Fibroblast of skin of scalp (primary cell): Measurements from ENCODE around the gene OR7A17. TPM values are rescaled to one million over a fixed set of nuclear protein-coding genes. Genes with fewer than 3 reads are reported as not detected.

Source experiments
- DNase-seq: peaks from one replicate; pipeline ENCODE4 v3.0.0-alpha.2; 2013
- polyA plus RNA-seq, 2 experiments: library from polyadenylated mRNA; unstranded; fragments of 120-200 nt; gene quantifications; one replicate each; pipeline ENCODE4 v1.2.1, GENCODE V29; 2013; ENCODE audit not compliant: insufficient read length in 2 of 2

OR7A17 gene
- polyA plus RNA-seq (2013, experiment 1 of 2; ENCODE audit: insufficient read length) = not detected
- not detected for polyA plus RNA-seq (2013, experiment 2 of 2; ENCODE audit: insufficient read length)

GRCh38 chr19:14886032-14886431, at the start of gene OR7A17:
Gene OR7A17, minus strand, starts transcription at chr19:14886132. Its CDS starts 4,777 bp downstream, at chr19:14881355.
- no peak for DNase-seq

DNA sequence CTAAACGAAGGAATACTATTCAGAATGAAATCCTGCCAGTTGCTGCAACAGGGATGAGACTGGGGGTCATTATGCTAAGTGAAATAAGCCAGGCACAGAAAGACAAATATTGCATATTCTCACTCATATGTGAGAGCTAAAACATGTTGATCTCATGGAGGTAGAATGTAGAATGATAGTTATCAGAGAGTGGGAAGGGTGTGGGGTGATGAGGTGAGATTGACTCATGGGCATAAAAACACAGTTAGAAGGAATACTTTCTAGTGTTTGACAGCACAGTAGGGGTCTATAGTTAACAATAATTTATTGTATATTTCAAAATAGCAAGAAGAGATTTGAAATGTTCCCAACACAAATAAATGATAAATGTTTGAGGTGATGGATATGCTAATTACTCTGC, 47.6 kb upstream of the OR7A17 start:
- DNase-seq = no peak

- DNase-seq = no peak
Observed at GRCh38 chr19:14916848-14917247, 30.9 kb upstream of the OR7A17 start.

GRCh38 chr19:14915116-14915515, 29.2 kb upstream of the OR7A17 start:
- no peak for DNase-seq

DNA sequence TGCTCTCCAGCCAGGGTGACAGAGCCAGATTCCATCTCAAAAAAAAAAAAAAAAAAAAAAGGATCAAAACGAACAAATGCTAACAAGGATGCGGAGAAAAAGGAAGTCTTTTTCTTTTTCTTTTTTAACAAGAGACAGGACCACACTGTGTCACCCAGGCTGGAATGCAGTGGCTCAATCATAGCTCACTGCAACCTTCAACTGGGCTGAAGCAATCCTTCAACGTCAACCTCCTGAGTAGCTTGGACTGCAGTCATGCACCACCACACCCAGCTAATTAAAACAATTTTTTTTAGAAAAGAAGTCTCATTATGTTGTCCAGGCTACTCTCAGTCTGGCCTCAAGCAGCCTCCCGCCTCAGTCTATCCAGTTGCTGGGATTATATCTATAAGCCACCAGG, 20.8 kb upstream of the OR7A17 start:
- DNase-seq = no peak

DNA sequence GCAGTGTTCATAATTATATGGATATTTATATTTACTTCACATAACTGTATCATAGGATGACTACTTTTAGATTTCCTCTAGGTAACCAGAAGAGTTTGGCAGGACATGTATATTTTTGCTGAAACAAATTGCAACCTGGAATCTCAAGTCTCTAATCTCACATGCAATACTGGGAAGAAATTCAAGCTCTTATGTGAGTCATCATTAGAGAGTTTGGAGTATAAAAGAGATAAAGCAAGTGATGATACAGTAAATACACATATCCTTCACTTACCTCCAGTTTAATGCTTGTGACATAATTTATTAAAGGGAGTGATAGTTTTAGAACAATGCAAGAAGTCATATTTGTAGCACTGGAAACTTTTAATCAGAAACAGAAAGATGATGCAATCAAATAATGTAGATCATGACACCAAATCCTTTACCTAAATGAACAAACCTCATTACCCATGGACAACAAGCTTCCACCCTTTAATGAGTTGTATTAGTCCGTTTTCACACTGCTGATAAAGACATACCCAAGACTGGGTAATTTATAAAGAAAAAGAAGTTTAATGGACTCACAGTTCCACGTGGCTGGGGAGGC, 15.8 kb upstream of the OR7A17 start:
- DNase-seq = no peak

- no peak for DNase-seq
Observed at GRCh38 chr19:14890643-14891379, 4.9 kb upstream of the OR7A17 start.

DNA sequence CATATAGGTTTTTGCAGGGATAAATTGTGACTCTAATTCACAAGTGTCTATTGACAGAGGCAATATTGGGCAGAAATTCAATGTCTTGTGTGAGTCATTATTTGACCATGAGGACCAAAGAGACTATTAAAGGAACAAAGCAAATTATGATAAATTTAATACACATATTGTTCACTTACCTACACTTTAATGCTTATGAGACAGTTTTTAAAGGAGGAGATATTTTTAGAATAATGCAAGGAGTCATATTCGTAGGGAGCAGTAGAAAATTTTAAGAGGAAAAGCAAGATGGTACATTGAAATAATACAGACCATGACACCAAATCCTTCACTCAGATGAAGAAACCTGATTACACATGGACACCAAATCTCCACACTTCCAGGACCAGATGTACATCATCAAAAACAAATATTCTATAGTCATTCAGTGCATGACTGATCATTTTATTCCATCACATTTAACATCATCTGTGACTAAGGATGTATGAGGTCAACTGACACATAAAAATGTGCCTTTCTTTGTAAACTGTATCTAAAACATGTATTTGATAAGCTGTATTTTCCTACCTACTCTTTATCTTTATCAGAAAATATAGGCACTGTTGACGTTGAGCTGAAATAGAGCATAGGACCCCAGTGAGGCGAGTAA, 4.2 kb upstream of the OR7A17 start:
- DNase-seq = no peak

- peak; percentile 5 for DNase-seq
Observed at GRCh38 chr19:14871619-14872230, 14.2 kb downstream of the OR7A17 start.

GRCh38 chr19:14868497-14868896, 17.4 kb downstream of the OR7A17 start:
- no peak for DNase-seq

DNA sequence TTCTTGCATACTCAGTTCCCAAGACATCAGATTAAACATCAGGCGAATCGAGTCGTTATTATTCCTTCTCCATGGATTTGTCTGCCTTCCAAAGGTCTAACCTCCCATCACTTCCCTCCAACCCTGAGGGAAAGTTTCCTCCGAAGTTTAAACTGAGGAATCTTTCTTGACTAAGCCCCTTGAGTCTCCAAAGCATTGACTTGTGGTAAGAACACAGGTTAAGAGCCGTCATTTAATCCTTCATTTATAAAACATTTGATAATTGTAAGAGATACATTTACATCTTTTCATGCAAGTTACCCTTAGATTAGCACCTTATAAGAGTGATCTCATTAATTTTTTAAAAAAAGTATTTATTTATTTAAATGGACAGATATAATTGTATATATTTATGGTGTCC, 37.1 kb downstream of the OR7A17 start, which contains the start of gene OR7A10:
OR7A10 (minus strand) TSS at position 101 of the 400 bp plus-strand sequence. CDS start 7,045 bp downstream, outside the sequence.
- DNase-seq = no peak

- no peak for DNase-seq
Observed at GRCh38 chr19:14843578-14843977, 42.4 kb downstream of the OR7A17 start.

DNA sequence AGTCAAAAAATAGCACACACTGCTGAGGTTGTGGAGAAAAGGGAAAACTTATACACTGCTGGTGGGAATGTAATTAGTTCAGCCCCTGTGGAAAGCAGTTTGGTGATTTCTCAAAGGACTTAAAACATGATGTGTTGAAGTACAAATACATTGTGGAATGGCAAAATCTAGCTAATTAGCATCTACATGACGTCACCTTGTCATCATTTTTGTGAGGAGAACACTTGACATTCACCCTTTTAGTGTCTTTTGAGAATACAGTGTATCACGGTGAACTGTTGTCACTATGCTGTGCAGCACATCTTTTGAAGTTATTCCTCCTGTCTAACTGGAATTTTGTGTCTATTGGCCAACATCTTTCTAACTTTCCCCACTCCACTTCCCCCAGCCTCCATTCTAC, 42.8 kb downstream of the OR7A17 start:
- DNase-seq = no peak

GRCh38 chr19:14840206-14840605, 45.7 kb downstream of the OR7A17 start:
- DNase-seq = no peak

DNA sequence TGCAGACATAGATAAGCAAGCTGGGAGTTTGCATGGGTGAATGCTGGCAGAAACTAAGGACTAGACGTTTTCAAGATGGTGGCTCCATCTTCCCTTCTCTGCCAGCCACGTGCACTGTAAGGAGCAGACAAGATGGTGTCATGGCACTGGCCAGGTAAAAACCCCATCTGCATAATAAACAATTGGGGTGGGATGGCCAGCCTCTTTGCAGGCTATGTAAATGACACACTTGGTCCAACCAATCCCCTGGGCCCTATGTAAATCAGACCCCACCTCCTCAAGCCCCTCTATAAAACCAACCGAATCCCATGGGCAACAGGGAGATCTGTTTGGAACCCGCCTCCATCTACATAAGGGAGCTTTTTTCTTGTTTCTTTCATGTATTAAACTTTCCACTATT, 48.5 kb downstream of the OR7A17 start:
- no peak for DNase-seq

- no peak for DNase-seq
Observed at GRCh38 chr19:14835011-14835410, 50.9 kb downstream of the OR7A17 start, which contains the start of the genes OR7A5 and OR7C1. Gene OR7A5, minus strand, starts transcription at chr19:14835185. Its CDS starts 6,944 bp downstream, at chr19:14828241. Gene OR7C1, minus strand, starts transcription at chr19:14835185. Its CDS starts 35,049 bp downstream, at chr19:14800136.

GRCh38 chr19:14830702-14831101, 55.2 kb downstream of the OR7A17 start:
- no peak for DNase-seq
